ENCODE measurements around the gene CHMP4A. TPM values are rescaled to one million over a fixed set of nuclear protein-coding genes. Genes with fewer than 3 reads are reported as not detected.

CHMP4A gene
- total RNA-seq, 2 donors from 2014 or later, result 61.5 to 66.8 TPM

DNA sequence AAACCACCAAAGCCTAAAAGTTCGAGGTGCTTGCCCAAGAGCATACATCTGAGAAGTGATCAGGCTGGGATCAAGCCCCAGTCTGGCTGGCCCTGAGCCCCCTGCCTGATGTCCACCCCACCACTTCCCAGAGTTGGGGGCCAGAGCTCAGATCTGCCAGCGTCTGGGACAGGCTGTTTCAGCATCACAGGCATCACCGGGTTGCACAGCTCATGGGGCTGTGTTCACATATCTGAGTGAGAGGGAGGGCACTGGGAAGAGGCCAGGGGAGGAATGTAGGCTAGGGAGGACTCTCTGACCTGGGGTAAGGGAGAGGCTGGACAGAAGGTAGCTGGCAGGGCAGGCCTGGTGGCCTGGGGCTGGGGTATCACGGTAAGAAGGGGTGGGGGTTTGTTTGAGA is 43.7 kb upstream of the CHMP4A start:
- no peaks in the 10 kb centered on the region for H3K27me3 ChIP-seq (replicated peaks; ENCODE audit: insufficient read depth)
- H3K9me3 ChIP-seq, result no peaks in the 10 kb centered on the region
- TF ChIP-seq POLR2A (IDR thresholded peaks at IDR 0.05), result no peak
- TF ChIP-seq, protein P1, sequence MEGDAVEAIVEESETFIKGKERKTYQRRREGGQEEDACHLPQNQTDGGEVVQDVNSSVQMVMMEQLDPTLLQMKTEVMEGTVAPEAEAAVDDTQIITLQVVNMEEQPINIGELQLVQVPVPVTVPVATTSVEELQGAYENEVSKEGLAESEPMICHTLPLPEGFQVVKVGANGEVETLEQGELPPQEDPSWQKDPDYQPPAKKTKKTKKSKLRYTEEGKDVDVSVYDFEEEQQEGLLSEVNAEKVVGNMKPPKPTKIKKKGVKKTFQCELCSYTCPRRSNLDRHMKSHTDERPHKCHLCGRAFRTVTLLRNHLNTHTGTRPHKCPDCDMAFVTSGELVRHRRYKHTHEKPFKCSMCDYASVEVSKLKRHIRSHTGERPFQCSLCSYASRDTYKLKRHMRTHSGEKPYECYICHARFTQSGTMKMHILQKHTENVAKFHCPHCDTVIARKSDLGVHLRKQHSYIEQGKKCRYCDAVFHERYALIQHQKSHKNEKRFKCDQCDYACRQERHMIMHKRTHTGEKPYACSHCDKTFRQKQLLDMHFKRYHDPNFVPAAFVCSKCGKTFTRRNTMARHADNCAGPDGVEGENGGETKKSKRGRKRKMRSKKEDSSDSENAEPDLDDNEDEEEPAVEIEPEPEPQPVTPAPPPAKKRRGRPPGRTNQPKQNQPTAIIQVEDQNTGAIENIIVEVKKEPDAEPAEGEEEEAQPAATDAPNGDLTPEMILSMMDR (IDR thresholded peaks at IDR 0.05), result no peak
- TF ChIP-seq POLR2AphosphoS5 (IDR thresholded peaks at IDR 0.05), result no peak
- no peak overlapping the region for H3K27ac ChIP-seq
- H3K4me1 ChIP-seq (replicated peaks), result no peaks in the 10 kb centered on the region
- no peak overlapping the region for H3K4me3 ChIP-seq
- intact Hi-C loops (cut with DNase I), result no loop called here
- no peak for DNase-seq (ENCODE audit: low spot score)
- no peaks in the 10 kb centered on the region for H3K36me3 ChIP-seq
- WGBS, result 88% methylated on average over 4 of the region's 4 CpGs

DNA sequence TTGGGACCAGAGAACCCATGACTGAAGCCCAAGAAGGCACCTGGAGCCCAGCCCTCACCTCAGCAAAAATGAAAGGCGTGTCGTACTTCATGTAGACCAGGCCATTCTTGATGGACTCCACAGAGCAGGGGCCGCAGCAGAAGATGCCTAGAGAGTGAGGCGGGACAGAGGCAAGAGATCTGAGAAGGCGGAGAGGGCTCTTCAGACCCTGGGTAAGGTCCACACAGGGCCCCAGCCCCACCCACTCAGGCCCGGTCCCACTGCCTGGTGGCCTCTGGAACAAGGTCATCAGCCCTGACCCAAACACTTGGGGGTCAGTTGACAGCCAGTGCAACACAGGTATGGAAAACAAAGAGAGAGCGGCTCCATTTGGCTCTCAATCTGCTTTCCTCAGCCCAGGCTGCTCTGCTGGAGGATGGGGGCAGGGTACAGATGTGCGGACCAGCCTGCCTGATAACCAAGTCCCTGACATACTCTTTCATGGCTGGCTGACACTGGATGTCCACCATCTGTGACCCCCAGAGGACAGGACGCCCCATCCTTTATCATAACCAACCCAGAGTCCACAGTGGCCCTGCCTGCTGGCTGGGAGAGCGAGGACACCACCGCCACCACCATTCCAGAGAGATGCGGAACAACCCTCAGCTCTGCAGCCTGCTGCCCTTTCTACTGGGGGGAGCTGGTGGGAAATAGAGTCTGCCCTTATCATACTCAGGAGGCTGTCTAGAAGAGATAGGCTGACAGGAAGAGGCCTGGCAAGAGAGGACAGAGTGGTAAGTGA is 42.8 kb upstream of the CHMP4A start:
- Histone ChIP-seq H3K4me3 (no peak overlapping the region), H3K27ac (no peak overlapping the region), H3K4me1 (replicated peaks) (no peaks in the 10 kb centered on the region), H3K27me3 (replicated peaks; ENCODE audit: insufficient read depth) (no peaks in the 10 kb centered on the region), H3K9me3 (no peaks in the 10 kb centered on the region), H3K36me3 (no peaks in the 10 kb centered on the region)
- 88% methylated on average over 12 of the region's 12 CpGs for WGBS
- TF ChIP-seq POLR2AphosphoS5 (IDR thresholded peaks at IDR 0.05) (no peak), POLR2A (IDR thresholded peaks at IDR 0.05) (no peak)
- TF ChIP-seq, protein P1 (IDR thresholded peaks at IDR 0.05), result no peak
- DNase-seq (ENCODE audit: low spot score), result no peak
- intact Hi-C loops (cut with DNase I), result no loop called here

DNA sequence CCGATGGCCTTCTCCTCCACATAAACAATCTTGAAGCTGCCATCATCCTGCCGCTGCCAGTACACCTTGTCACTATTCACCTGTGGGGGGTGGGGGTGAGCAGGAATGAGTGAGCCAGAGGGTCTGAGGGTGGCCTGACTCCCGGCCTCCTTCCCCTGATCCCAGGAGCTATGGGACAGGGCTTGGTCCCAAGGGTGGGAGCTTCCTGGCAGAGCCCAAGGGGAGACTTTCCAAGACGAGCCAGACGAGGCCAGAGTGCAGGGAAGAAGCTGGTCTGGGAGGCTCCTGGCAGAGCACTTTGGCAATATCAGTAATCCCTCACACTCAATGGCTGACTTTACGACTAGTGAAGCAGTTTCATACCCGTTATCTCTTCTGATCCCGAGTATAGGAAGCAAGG is 42.1 kb upstream of the CHMP4A start:
- Histone ChIP-seq H3K4me3 (no peak overlapping the region), H3K27me3 (replicated peaks; ENCODE audit: insufficient read depth) (no peaks in the 10 kb centered on the region), H3K27ac (no peak overlapping the region), H3K9me3 (no peaks in the 10 kb centered on the region), H3K36me3 (no peaks in the 10 kb centered on the region), H3K4me1 (replicated peaks) (no peaks in the 10 kb centered on the region)
- 81% methylated on average over 8 of the region's 8 CpGs for WGBS
- DNase-seq (ENCODE audit: low spot score), result no peak
- intact Hi-C loops (cut with DNase I), result no loop called here
- TF ChIP-seq POLR2A (IDR thresholded peaks at IDR 0.05), result no peak
- no peak for TF ChIP-seq POLR2AphosphoS5 (IDR thresholded peaks at IDR 0.05)
- TF ChIP-seq, protein P1 (IDR thresholded peaks at IDR 0.05), result no peak

DNA sequence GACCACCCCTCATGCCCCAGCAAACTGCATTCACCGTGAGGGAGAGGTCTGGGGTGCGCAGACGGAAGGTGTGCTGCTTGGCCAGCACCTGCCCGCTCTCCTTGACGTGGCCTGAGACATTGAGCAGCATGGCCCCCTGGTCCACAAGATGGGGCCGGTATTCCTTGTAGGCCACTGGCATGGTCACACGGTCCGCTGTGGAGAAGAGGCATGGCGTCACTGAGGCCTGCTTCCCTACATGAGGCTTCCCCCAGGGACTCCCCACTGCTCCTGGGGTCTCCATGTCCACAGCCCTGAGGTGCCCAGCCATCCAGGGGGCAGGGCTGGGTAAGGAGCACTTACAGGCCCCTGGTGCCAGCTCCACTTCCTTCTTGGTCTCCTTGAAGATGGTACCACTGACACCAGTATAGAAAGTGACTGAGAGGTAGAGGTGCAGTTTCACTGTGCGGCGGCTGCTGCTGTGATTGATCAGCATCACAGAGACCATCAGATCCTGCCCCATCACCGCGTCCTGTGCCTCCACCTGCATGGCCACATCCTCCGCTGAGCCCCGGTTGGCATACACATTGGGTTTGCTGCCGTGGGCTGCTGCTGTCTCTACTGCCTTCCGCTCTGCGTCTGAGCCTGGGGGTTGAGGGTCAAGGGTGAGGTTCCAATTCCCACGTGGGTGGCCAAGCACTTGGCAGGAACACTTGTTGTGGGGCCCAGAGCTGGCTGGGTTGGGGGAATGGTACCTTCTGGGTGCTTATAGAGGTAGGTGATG is 41.5 kb upstream of the CHMP4A start:
- Histone ChIP-seq H3K4me3 (no peak overlapping the region), H3K27me3 (replicated peaks; ENCODE audit: insufficient read depth) (no peaks in the 10 kb centered on the region), H3K27ac (no peak overlapping the region), H3K4me1 (replicated peaks) (no peaks in the 10 kb centered on the region), H3K9me3 (no peaks in the 10 kb centered on the region), H3K36me3 (no peaks in the 10 kb centered on the region)
- no peak for DNase-seq (ENCODE audit: low spot score)
- intact Hi-C loops (cut with DNase I), result no loop called here
- TF ChIP-seq POLR2A (IDR thresholded peaks at IDR 0.05) (no peak), POLR2AphosphoS5 (IDR thresholded peaks at IDR 0.05) (no peak)
- TF ChIP-seq, protein P1 (IDR thresholded peaks at IDR 0.05), result no peak
- 88% methylated on average over 16 of the region's 19 CpGs for WGBS

Measured in prostate gland (tissue), 2 donors.